Liver (tissue), 9 donors: ENCODE results near the gene IDH3A. TPM values are rescaled to one million over a fixed set of nuclear protein-coding genes. Genes with fewer than 3 reads are reported as not detected.

Experiments used
- DNase-seq: peaks from one replicate; pipeline ENCODE4 v3.0.0-alpha.2; 2017; ENCODE audit warnings: low spot score
- H3K27ac ChIP-seq, 2 donors: one replicate each; pipeline ENCODE4 v1.7.0; 2013; ENCODE audit warnings: inconsistent platforms in 2 of 2, low read length in 2 of 2, control low read depth in 1 of 2, low read depth in 1 of 2, mild to moderate bottlenecking in 1 of 2
- H3K27me3 ChIP-seq, 4 donors: one replicate each; pipeline versions ENCODE4 v1.6.1 to v1.7.0; 2013; ENCODE audit warnings: low read length in 3 of 4, inconsistent platforms in 1 of 4, mild to moderate bottlenecking in 1 of 4, moderate library complexity in 1 of 4; ENCODE audit not compliant: control insufficient read depth in 4 of 4, insufficient read depth in 4 of 4
- H3K36me3 ChIP-seq, 4 donors: one replicate each; pipeline versions ENCODE4 v1.6.1 to v1.7.0; 2013; ENCODE audit warnings: low read length in 3 of 4, mild to moderate bottlenecking in 3 of 4, low read depth in 1 of 4, moderate library complexity in 1 of 4; ENCODE audit not compliant: control insufficient read depth in 4 of 4, insufficient read depth in 3 of 4
- H3K4me1 ChIP-seq, 4 donors: one replicate each; pipeline versions ENCODE4 v1.6.1 to v1.7.0; 2013; ENCODE audit warnings: low read length in 3 of 4, mild to moderate bottlenecking in 3 of 4, moderate library complexity in 1 of 4; ENCODE audit not compliant: control insufficient read depth in 4 of 4, insufficient read depth in 4 of 4
- H3K4me3 ChIP-seq, 3 donors: one replicate each; pipeline versions ENCODE4 v1.6.1 to v1.7.0; 2013; ENCODE audit warnings: low read length in 3 of 3, control low read depth in 1 of 3, low read depth in 1 of 3, mild to moderate bottlenecking in 1 of 3
- H3K9ac ChIP-seq, 2 donors: one replicate each; pipeline ENCODE4 v1.7.0; 2013; ENCODE audit warnings: low read length in 2 of 2, mild to moderate bottlenecking in 2 of 2, moderate library complexity in 2 of 2, control low read depth in 1 of 2, low read depth in 1 of 2
- H3K9me3 ChIP-seq, 4 donors: one replicate each; pipeline versions ENCODE4 v1.6.1 to v1.7.0; 2013; ENCODE audit warnings: low read length in 3 of 4; ENCODE audit not compliant: control insufficient read depth in 4 of 4
- EGR1 ChIP-seq, 2 donors: IDR thresholded peaks; 2 replicates each; pipeline ENCODE4 v1.6.1; 2016 to 2018; ENCODE audit warnings: antibody characterized with exemption in 2 of 2, low read depth in 2 of 2
- FOXA1 ChIP-seq: IDR thresholded peaks from 2 replicates; pipeline ENCODE4 v1.6.1; 2016; ENCODE audit warnings: antibody characterized with exemption
- FOXA2 ChIP-seq: IDR thresholded peaks from 2 replicates; pipeline ENCODE4 v1.6.1; 2016; ENCODE audit warnings: antibody characterized with exemption
- GABPA ChIP-seq, 2 donors: IDR thresholded peaks in 1 of 2; conservative IDR thresholded peaks in 1 of 2; 2 replicates each; pipeline ENCODE4 v1.6.1; 2016; ENCODE audit warnings: antibody characterized with exemption in 2 of 2, mild to moderate bottlenecking in 1 of 2, moderate library complexity in 1 of 2
- HNF4A ChIP-seq, 2 donors: conservative IDR thresholded peaks; 2 replicates each; pipeline ENCODE4 v1.6.1; 2016; ENCODE audit warnings: antibody characterized with exemption in 2 of 2, mild to moderate bottlenecking in 2 of 2
- HNF4G ChIP-seq: IDR thresholded peaks from 2 replicates; pipeline ENCODE4 v1.6.1; 2016; ENCODE audit warnings: antibody characterized with exemption
- JUND ChIP-seq, 2 donors: IDR thresholded peaks; 2 replicates each; pipeline ENCODE4 v1.6.1; 2016; ENCODE audit warnings: antibody characterized with exemption in 2 of 2
- NR2F2 ChIP-seq: IDR thresholded peaks from 2 replicates; pipeline ENCODE4 v1.6.1; 2016; ENCODE audit warnings: antibody characterized with exemption
- RAD21 ChIP-seq, 2 donors: IDR thresholded peaks; 2 replicates each; pipeline ENCODE4 v1.6.1; 2016; ENCODE audit warnings: antibody characterized with exemption in 2 of 2, mild to moderate bottlenecking in 2 of 2
- RXRA ChIP-seq, 2 donors: IDR thresholded peaks; 2 replicates each; pipeline ENCODE4 v1.6.1; 2017 to 2018; ENCODE audit warnings: antibody characterized with exemption in 2 of 2, mild to moderate bottlenecking in 1 of 2
- SP1 ChIP-seq: IDR thresholded peaks from 2 replicates; pipeline ENCODE4 v1.6.1; 2018; ENCODE audit warnings: antibody characterized with exemption, mild to moderate bottlenecking
- TAF1 ChIP-seq: conservative IDR thresholded peaks from 2 replicates; pipeline ENCODE4 v1.6.1; 2016; ENCODE audit warnings: antibody characterized with exemption, mild to moderate bottlenecking
- YY1 ChIP-seq: IDR thresholded peaks from 2 replicates; pipeline ENCODE4 v1.6.1; 2016; ENCODE audit warnings: antibody characterized with exemption, mild to moderate bottlenecking
- WGBS: extraction: QIAGEN DNeasy Blood & Tissue Kit; methylation state at CpG from one replicate; pipeline ENCODE4 v1.1.7; 2013; 5-methylcytosine and 5-hydroxymethylcytosine counted together
- polyA plus RNA-seq, 2 donors: library from polyadenylated mRNA; stranded (reverse) in 1 of 2; unstranded in 1 of 2; fragments of 200-250 nt in 1 of 2; fragments of >200 nt in 1 of 2; fragmentation: Nextera tagmentation in 1 of 2; extraction: Ambion mirVana in 1 of 2; gene quantifications; one replicate each; pipeline versions ENCODE4 v1.2.1 to v1.2.3, GENCODE V29; 2013 to 2015
- total RNA-seq, 2 donors: library from RNA; depleted of rRNA; stranded (reverse); fragments of >200 nt; gene quantifications; one replicate each; pipeline ENCODE4 v1.2.3, GENCODE V29; 2014
- TF ChIP-seq, protein P1 (sequence below): IDR thresholded peaks from 2 replicates; pipeline ENCODE4 v1.6.1; 2016; ENCODE audit warnings: antibody characterized with exemption
- TF ChIP-seq, protein P2 (sequence below): IDR thresholded peaks from 2 replicates; pipeline ENCODE4 v1.6.1; 2016; ENCODE audit warnings: antibody characterized with exemption
- TF ChIP-seq, protein P3 (sequence below): IDR thresholded peaks from 2 replicates; pipeline ENCODE4 v1.6.1; 2016; ENCODE audit warnings: antibody characterized with exemption, mild to moderate bottlenecking
- TF ChIP-seq, protein P4 (sequence below): IDR thresholded peaks from 2 replicates; pipeline ENCODE4 v1.6.1; 2016; ENCODE audit warnings: antibody characterized with exemption
- TF ChIP-seq, protein P5 (sequence below): fragments of 150-350 bp; IDR thresholded peaks from 2 replicates; pipeline ENCODE4 v1.5.1; 2017; ENCODE audit warnings: improper control_type of control experiment, low read depth, low read length; ENCODE audit not compliant: missing input control
- donor health status: healthy.
- donor health status: healthy.
- donor health status: healthy.
- donor health status: healthy.
- donor health status: healthy.

IDH3A gene
- total and polyA plus RNA-seq, 4 donors: 13.5 to 51.7 (median 24.0) TPM

DNA sequence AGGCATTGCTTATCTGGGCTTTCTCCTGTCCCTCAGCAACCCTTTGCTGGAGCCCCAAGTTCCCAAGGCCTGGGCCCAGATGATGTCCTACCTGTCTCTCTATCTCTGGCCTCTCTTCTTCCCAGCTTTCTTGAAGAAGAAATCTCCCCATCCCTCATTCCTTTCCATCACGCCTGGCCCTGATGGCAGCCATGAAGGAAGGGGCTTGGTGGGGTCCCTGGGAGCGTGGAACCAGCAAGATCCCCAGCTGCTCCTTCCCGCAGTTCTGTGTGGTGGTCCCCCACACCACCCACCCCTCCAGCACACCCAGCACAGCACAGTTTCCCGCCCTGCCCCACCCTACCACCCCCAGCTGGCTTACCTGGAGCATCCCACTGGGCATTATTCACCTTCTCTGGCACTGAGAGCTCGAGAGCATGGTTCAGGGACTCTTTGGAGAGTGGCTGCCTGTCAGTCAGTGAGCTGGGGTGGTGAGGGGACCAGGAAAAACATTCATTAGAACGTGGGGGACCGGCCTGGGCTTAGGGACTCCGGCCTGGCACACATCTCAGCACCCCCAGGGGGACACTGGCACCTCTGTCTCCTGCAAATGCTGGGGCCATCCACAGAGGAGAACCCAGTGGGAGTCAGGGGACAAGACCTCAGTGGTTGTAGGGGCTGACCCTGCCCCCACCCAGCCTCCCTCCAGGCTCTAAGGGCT, 58.6 kb downstream of the IDH3A start:
- H3K27me3 ChIP-seq: no peaks in the 10 kb centered on the region
- H3K4me3 ChIP-seq: no peak overlapping the region
- no peak overlapping the region for H3K9ac ChIP-seq
- TF ChIP-seq SP1 (no peak), FOXA2 (no peak), RAD21 (IDR thresholded peaks at IDR 0.05) (no peak), HNF4G (no peak), YY1 (no peak), TAF1 (no peak), JUND (IDR thresholded peaks at IDR 0.05) (no peak), GABPA (IDR thresholded peaks at IDR 0.05 in 1 of 2, conservative IDR thresholded peaks at IDR 0.05 in 1 of 2) (no peak), RXRA (IDR thresholded peaks at IDR 0.05) (no peak), NR2F2 (no peak), HNF4A (conservative IDR thresholded peaks at IDR 0.05) (no peak), EGR1 (IDR thresholded peaks at IDR 0.05; ENCODE audit: low read depth in 2 of 2) (no peak), FOXA1 (no peak)
- TF ChIP-seq, protein P1, sequence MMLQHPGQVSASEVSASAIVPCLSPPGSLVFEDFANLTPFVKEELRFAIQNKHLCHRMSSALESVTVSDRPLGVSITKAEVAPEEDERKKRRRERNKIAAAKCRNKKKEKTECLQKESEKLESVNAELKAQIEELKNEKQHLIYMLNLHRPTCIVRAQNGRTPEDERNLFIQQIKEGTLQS: no peak
- TF ChIP-seq, protein P2, sequence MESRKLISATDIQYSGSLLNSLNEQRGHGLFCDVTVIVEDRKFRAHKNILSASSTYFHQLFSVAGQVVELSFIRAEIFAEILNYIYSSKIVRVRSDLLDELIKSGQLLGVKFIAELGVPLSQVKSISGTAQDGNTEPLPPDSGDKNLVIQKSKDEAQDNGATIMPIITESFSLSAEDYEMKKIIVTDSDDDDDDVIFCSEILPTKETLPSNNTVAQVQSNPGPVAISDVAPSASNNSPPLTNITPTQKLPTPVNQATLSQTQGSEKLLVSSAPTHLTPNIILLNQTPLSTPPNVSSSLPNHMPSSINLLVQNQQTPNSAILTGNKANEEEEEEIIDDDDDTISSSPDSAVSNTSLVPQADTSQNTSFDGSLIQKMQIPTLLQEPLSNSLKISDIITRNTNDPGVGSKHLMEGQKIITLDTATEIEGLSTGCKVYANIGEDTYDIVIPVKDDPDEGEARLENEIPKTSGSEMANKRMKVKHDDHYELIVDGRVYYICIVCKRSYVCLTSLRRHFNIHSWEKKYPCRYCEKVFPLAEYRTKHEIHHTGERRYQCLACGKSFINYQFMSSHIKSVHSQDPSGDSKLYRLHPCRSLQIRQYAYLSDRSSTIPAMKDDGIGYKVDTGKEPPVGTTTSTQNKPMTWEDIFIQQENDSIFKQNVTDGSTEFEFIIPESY: no peak
- TF ChIP-seq, protein P3, sequence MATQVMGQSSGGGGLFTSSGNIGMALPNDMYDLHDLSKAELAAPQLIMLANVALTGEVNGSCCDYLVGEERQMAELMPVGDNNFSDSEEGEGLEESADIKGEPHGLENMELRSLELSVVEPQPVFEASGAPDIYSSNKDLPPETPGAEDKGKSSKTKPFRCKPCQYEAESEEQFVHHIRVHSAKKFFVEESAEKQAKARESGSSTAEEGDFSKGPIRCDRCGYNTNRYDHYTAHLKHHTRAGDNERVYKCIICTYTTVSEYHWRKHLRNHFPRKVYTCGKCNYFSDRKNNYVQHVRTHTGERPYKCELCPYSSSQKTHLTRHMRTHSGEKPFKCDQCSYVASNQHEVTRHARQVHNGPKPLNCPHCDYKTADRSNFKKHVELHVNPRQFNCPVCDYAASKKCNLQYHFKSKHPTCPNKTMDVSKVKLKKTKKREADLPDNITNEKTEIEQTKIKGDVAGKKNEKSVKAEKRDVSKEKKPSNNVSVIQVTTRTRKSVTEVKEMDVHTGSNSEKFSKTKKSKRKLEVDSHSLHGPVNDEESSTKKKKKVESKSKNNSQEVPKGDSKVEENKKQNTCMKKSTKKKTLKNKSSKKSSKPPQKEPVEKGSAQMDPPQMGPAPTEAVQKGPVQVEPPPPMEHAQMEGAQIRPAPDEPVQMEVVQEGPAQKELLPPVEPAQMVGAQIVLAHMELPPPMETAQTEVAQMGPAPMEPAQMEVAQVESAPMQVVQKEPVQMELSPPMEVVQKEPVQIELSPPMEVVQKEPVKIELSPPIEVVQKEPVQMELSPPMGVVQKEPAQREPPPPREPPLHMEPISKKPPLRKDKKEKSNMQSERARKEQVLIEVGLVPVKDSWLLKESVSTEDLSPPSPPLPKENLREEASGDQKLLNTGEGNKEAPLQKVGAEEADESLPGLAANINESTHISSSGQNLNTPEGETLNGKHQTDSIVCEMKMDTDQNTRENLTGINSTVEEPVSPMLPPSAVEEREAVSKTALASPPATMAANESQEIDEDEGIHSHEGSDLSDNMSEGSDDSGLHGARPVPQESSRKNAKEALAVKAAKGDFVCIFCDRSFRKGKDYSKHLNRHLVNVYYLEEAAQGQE: no peak
- TF ChIP-seq, protein P4, sequence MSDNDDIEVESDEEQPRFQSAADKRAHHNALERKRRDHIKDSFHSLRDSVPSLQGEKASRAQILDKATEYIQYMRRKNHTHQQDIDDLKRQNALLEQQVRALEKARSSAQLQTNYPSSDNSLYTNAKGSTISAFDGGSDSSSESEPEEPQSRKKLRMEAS: no peak
- TF ChIP-seq, protein P5, sequence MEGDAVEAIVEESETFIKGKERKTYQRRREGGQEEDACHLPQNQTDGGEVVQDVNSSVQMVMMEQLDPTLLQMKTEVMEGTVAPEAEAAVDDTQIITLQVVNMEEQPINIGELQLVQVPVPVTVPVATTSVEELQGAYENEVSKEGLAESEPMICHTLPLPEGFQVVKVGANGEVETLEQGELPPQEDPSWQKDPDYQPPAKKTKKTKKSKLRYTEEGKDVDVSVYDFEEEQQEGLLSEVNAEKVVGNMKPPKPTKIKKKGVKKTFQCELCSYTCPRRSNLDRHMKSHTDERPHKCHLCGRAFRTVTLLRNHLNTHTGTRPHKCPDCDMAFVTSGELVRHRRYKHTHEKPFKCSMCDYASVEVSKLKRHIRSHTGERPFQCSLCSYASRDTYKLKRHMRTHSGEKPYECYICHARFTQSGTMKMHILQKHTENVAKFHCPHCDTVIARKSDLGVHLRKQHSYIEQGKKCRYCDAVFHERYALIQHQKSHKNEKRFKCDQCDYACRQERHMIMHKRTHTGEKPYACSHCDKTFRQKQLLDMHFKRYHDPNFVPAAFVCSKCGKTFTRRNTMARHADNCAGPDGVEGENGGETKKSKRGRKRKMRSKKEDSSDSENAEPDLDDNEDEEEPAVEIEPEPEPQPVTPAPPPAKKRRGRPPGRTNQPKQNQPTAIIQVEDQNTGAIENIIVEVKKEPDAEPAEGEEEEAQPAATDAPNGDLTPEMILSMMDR: no peak
- H3K27ac ChIP-seq: no peak overlapping the region
- DNase-seq: no peak
- WGBS: 91% methylated on average over 8 of the region's 8 CpGs
- H3K4me1 ChIP-seq: peaks cover 0 to 10% (median 4%) of the 10 kb centered on the region in 4 donors
- H3K36me3 ChIP-seq: no peaks in the 10 kb centered on the region
- no peaks in the 10 kb centered on the region for H3K9me3 ChIP-seq
